Raji (cell line): Measurements from ENCODE around the gene ATP6AP1.

Experiments
- POLR2A ChIP-seq: IDR thresholded peaks from 2 replicates; pipeline ENCODE4 v1.6.1; 2011; ENCODE audit warnings: low read depth, low read length, control low read depth; ENCODE audit not compliant: insufficient read depth

ATP6AP1 gene

DNA sequence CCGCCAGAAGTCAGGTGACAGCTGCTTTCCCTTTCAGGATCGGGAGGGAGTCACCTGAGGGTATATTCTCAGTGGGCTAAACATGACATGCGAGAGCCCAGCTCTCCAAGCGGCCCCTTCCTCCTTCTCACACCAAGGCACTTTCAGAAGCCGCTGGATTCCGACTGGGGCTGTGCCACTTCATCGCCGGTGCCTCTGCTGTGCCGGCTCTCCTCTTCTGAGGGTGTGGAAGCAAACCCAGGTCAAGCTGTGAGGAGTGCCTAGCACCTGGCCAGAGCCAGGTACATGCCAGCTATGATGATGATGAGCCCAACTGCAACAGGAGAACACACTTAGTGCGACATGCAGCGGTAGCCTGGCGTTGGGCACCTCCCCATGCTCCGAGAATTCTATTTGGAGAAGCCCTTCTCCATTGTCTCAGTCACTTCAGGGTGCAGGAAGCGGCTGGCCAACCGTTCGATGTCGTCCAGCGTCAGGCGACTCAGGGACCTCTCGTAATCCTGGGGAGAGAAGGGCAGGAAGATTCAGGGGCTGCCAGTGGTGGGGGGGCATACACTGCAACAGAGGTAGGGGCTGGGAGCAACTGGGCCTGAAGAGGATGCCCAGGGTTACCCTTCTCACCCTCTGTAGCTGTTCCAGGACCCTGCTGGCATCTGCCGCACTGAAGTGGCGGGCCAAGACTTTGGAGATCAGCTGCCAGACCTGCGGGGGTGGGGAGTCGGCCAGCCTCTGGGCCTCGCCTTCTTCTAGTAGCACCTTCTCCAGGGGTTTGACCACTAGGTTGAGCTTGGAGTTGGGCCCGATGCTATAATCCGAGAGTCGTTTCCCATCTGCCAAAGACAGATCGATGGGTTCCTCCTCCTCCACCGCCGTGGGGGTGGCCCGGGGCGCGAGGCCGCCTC is 56.9 kb downstream of the ATP6AP1 start:
- TF ChIP-seq POLR2A, result no peak

DNA sequence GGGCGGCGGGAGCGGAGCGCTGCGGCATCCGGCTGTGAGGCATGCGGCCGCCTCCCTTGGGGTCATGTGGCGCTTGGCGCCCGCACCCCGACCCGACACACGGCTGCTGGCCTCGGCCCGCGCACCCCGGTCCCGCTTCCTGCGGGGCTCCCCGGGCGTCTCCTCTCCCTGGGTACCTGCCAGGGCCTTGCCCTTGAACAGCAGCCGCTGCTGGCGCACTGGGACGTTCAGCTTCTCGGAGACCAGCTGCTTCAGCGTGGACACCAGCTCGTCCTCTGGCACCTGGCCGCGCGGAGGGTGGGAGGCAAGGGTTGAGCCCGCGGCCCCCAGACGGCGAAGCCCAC is 57.5 kb downstream of the ATP6AP1 start:
- no peak for TF ChIP-seq POLR2A
